Measurements from ENCODE around the gene LYL1.

- TF ChIP-seq, protein P1, sequence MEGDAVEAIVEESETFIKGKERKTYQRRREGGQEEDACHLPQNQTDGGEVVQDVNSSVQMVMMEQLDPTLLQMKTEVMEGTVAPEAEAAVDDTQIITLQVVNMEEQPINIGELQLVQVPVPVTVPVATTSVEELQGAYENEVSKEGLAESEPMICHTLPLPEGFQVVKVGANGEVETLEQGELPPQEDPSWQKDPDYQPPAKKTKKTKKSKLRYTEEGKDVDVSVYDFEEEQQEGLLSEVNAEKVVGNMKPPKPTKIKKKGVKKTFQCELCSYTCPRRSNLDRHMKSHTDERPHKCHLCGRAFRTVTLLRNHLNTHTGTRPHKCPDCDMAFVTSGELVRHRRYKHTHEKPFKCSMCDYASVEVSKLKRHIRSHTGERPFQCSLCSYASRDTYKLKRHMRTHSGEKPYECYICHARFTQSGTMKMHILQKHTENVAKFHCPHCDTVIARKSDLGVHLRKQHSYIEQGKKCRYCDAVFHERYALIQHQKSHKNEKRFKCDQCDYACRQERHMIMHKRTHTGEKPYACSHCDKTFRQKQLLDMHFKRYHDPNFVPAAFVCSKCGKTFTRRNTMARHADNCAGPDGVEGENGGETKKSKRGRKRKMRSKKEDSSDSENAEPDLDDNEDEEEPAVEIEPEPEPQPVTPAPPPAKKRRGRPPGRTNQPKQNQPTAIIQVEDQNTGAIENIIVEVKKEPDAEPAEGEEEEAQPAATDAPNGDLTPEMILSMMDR (IDR thresholded peaks at IDR 0.05), result peak in 3 of 5 experiments; percentile 12 to 47 (median 27)
- no peak for TF ChIP-seq POLR2A (IDR thresholded peaks at IDR 0.05)
Measured at GRCh38 chr19:13055213-13056051, 47.2 kb downstream of the LYL1 start.
